Upper lobe of left lung (tissue), 6 donors: ENCODE results near the gene SMPD3. TPM values are rescaled to one million over a fixed set of nuclear protein-coding genes. Genes with fewer than 3 reads are reported as not detected.

Source experiments
- ATAC-seq, 2 donors: fragments of 200-7000 bp; cut with Tn5 transposase; one replicate each; pipeline ENCODE4 v1.9.1; 2022; ENCODE audit warnings: mild to moderate bottlenecking in 2 of 2, moderate library complexity in 2 of 2; ENCODE audit not compliant: low FRiP score in 2 of 2
- DNase-seq, 2 donors: peaks; one replicate each; pipeline ENCODE4 v3.0.0-alpha.2; 2019 to 2020
- H3K27ac ChIP-seq, 4 donors: fragments of 200-600 bp; sonication (generic); one replicate each; pipeline ENCODE4 v1.5.1; 2016 to 2019
- H3K27me3 ChIP-seq, 4 donors: fragments of 200-600 bp; sonication (generic); one replicate each; pipeline ENCODE4 v1.5.1; 2017 to 2019
- H3K36me3 ChIP-seq, 4 donors: fragments of 200-600 bp; sonication (generic); one replicate each; pipeline ENCODE4 v1.5.1; 2016 to 2019
- H3K4me1 ChIP-seq, 4 donors: fragments of 200-600 bp; sonication (generic); one replicate each; pipeline ENCODE4 v1.5.1; 2018 to 2019
- H3K4me3 ChIP-seq, 4 donors: fragments of 200-600 bp; sonication (generic); one replicate each; pipeline ENCODE4 v1.5.1; 2017 to 2019; ENCODE audit warnings: mild to moderate bottlenecking in 2 of 4, moderate library complexity in 1 of 4
- H3K9me3 ChIP-seq, 4 donors: fragments of 200-600 bp; sonication (generic); one replicate each; pipeline ENCODE4 v1.5.1; 2018 to 2019
- CTCF ChIP-seq, 6 experiments: fragments of 450-650 bp in 4 of 6; fragments of 200-600 bp in 2 of 6; sonication (generic) in 2 of 6; IDR thresholded peaks; one replicate each; pipeline ENCODE4 v1.5.1; 2016 to 2019; ENCODE audit warnings: antibody characterized with exemption in 6 of 6
- EP300 ChIP-seq, 4 donors: sonication (generic); formaldehyde crosslinking; IDR thresholded peaks; one replicate each; pipeline ENCODE4 v1.5.1; 2017; ENCODE audit warnings: antibody characterized with exemption in 4 of 4, control low read depth in 2 of 4
- POLR2A ChIP-seq, 4 donors: fragments of 450-650 bp; IDR thresholded peaks; one replicate each; pipeline ENCODE4 v1.5.1; 2016 to 2017; ENCODE audit warnings: antibody characterized with exemption in 4 of 4, mild to moderate bottlenecking in 2 of 4
- POLR2AphosphoS5 ChIP-seq, 2 donors: sonication (generic); formaldehyde crosslinking; IDR thresholded peaks; one replicate each; pipeline ENCODE4 v1.5.1; 2017; ENCODE audit warnings: antibody characterized with exemption in 2 of 2
- WGBS, 2 donors: methylation state at CpG; one replicate each; pipeline ENCODE4 v1.1.5; 2017 to 2018; 5-methylcytosine and 5-hydroxymethylcytosine counted together
- small RNA-seq, 4 donors: library from RNA; depleted of rRNA; stranded (forward); fragments of <200 nt; gene quantifications; one replicate each; pipeline ENCODE3, GENCODE V24; 2016
- total RNA-seq, 6 donors: library from RNA; depleted of rRNA in 4 of 6; stranded (reverse); fragments of >200 nt in 4 of 6; gene quantifications; one replicate each; pipeline versions ENCODE4 v1.1.0 to v1.2.1, GENCODE V29; 2016 to 2021
- donor health status: DM: no; HTN: no; CAD: no; lungs with moderate emphysema.
- donor health status: DM: no; HTN: yes; CAD: no; lungs with severe emphysema.

SMPD3 gene
- total RNA-seq, 6 donors from 2014 or later: 1.2 to 10.7 (median 3.2) TPM

- WGBS, 2 donors: 0% methylated on average over 23 to 48 of the region's 62 CpGs
- Histone ChIP-seq H3K9me3 (no peaks in the 10 kb centered on the region), H3K36me3 (peaks cover 2 to 37% (median 19%) of the 10 kb centered on the region in 4 donors), H3K4me1 (peaks cover 23 to 40% (median 30%) of the 10 kb centered on the region in 4 donors), H3K27ac (peak within 1 kb of the TSS; percentile 85 to 93 (median 86)), H3K4me3 (peak within 1 kb of the TSS; percentile 59 to 99 (median 89)), H3K27me3 (no peaks in the 10 kb centered on the region)
- ATAC-seq (peak; percentile 100), DNase-seq (peak; percentile 95 to 96)
- TF ChIP-seq EP300 (IDR thresholded peaks at IDR 0.05) (no peak), CTCF (IDR thresholded peaks at IDR 0.05) (peak in 5 of 6 experiments; percentile 26 to 69 (median 36)), POLR2A (IDR thresholded peaks at IDR 0.05) (peak in 3 of 4 donors; percentile 59 to 87 (median 76)), POLR2AphosphoS5 (IDR thresholded peaks at IDR 0.05) (peak; percentile 84 to 92)
These were observed 137.4 kb downstream of the SMPD3 start, which contains the start of the genes PRMT7 and SLC7A6OS for GRCh38 chr16:68310774-68311511. TSS of gene PRMT7 (plus strand) at chr16:68311019. CDS start at chr16:68315980, 4,961 bp downstream. TSS of gene SLC7A6OS (minus strand) at chr16:68310946. CDS start at chr16:68310926, 20 bp downstream.

GRCh38 chr16:68310437-68310773, 137.9 kb downstream of the SMPD3 start:
- no peaks in the 10 kb centered on the region for H3K27me3 ChIP-seq
- peaks cover 4 to 37% (median 20%) of the 10 kb centered on the region in 4 donors for H3K36me3 ChIP-seq
- TF ChIP-seq POLR2AphosphoS5 (IDR thresholded peaks at IDR 0.05) (no peak), POLR2A (IDR thresholded peaks at IDR 0.05) (no peak), CTCF (IDR thresholded peaks at IDR 0.05) (no peak), EP300 (IDR thresholded peaks at IDR 0.05) (no peak)
- DNase-seq (peak; percentile 30 to 84), ATAC-seq (peak; percentile 52 to 74)
- H3K4me1 ChIP-seq: peaks cover 23 to 40% (median 30%) of the 10 kb centered on the region in 4 donors
- no peaks in the 10 kb centered on the region for H3K9me3 ChIP-seq
- peak overlapping the region; percentile 85 to 93 (median 86) for H3K27ac ChIP-seq
- WGBS, 2 donors: 0% methylated on average over 29 of the region's 29 CpGs; no CpG with 5 or more reads in 1 of the 2 donors
- peak overlapping the region; percentile 59 to 99 (median 89) for H3K4me3 ChIP-seq

- no peak for DNase-seq
- Histone ChIP-seq H3K36me3 (peaks cover 4 to 43% (median 26%) of the 10 kb centered on the region in 4 donors), H3K27me3 (no peaks in the 10 kb centered on the region), H3K9me3 (no peaks in the 10 kb centered on the region), H3K4me3 (peak overlapping the region; percentile 59 to 99 (median 89)), H3K27ac (peak overlapping the region in 3 of 4 donors; percentile 85 to 93 (median 86)), H3K4me1 (peaks cover 23 to 40% (median 30%) of the 10 kb centered on the region in 4 donors)
- TF ChIP-seq POLR2AphosphoS5 (IDR thresholded peaks at IDR 0.05) (no peak), POLR2A (IDR thresholded peaks at IDR 0.05) (no peak), CTCF (IDR thresholded peaks at IDR 0.05) (no peak), EP300 (IDR thresholded peaks at IDR 0.05) (no peak)
- 24 to 39% methylated on average over 6 of the region's 6 CpGs for WGBS, 2 donors
- ATAC-seq: no peak
These were observed 138.5 kb downstream of the SMPD3 start for GRCh38 chr16:68309799-68310198.

Small RNAs within 50 kb of the gene (small RNA-seq; reads per million reads assigned to genes)
- 0 reads per million in 4 donors for gene RF00019
- 0 reads per million in 4 donors for gene RNU4-30P

Other genes with a start within 250 kb of the SMPD3 start
- gene ESRP2, start 212.4 kb downstream of the SMPD3 start, total RNA-seq: 100 to 1,000 TPM in 1 of 6 donors, 10 to 100 TPM in 5; 54.2 to 102 (median 64.4) TPM
- gene PLA2G15, start 203.1 kb downstream of the SMPD3 start, total RNA-seq: 10 to 100 TPM; 25.6 to 84.8 (median 57.5) TPM
- gene SLC7A6, start 184.0 kb downstream of the SMPD3 start, total RNA-seq: 100 to 1,000 TPM in 1 of 6 donors, 10 to 100 TPM in 5; 44.9 to 109 (median 49.5) TPM
- gene SLC7A6OS, start 137.6 kb downstream of the SMPD3 start, total RNA-seq: 10 to 100 TPM in 5 of 6 donors, 1 to 10 TPM in 1; 9.9 to 35.6 (median 18.5) TPM
- gene PRMT7, start 137.5 kb downstream of the SMPD3 start, total RNA-seq: 100 to 1,000 TPM in 1 of 6 donors, 10 to 100 TPM in 5; 26.9 to 166 (median 38.8) TPM
- gene ZFP90, start 90.8 kb upstream of the SMPD3 start, total RNA-seq: 10 to 100 TPM; 14.3 to 33.5 (median 20.6) TPM
- gene CDH3, start 196.8 kb upstream of the SMPD3 start, total RNA-seq: 10 to 100 TPM in 3 of 6 donors, 1 to 10 TPM in 3; 3.6 to 12.3 (median 9.9) TPM